RKO (cell line): ENCODE data around the gene PDCL3.

Source experiments
- DNase-seq: peaks from one replicate; pipeline ENCODE4 v3.0.0-alpha.2; 2016; ENCODE audit warnings: low spot score

Gene PDCL3

DNA sequence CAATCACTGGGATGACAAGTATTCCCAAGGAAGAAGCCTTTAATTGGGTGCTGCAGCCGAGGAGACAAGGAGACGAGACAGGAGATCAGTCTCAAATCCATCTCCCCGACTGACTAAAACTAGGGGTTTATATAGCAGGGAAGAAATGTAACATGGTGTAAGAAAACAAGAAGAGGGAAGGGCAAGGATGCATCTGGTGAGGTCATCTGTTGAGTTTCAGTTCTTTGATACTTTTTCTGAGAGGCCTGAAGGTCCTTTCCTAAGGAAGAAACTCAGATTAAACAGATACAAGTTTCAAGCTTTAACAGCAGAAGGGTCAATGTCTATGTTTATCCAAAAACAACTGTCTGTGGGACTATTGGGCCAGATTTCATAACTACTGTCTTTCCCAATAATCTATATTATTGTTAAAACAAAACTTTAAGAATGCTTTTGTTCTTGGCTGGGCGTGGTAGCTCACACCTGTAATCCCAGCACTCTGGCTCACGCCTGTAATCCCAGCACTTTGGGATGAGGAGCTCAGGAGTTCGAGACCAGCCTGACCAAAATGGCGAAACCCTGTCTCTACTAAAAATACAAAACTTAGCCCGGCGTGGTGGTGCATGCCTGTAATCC, 2.5 kb upstream of the PDCL3 start:
- DNase-seq = no peak

DNA sequence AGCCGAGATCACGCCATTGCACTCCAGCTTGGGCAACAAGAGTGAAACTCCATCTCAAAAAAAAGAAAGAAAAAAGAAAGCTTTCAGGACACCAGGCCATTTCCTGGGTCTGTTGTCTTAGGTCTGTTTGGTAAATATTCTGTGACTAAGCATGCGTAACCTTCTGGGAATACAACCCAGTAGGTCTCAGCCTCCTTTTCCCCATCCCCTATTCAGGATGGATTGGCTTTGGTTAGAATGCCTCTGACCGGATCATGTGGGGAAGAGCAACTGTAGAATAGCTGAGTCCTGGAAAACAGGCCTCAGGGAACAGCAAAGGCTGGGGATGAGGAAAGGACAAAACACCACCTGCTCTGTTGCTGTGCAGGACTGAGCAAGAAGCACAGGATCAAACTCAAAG, 1.6 kb upstream of the PDCL3 start:
- DNase-seq = no peak

DNA sequence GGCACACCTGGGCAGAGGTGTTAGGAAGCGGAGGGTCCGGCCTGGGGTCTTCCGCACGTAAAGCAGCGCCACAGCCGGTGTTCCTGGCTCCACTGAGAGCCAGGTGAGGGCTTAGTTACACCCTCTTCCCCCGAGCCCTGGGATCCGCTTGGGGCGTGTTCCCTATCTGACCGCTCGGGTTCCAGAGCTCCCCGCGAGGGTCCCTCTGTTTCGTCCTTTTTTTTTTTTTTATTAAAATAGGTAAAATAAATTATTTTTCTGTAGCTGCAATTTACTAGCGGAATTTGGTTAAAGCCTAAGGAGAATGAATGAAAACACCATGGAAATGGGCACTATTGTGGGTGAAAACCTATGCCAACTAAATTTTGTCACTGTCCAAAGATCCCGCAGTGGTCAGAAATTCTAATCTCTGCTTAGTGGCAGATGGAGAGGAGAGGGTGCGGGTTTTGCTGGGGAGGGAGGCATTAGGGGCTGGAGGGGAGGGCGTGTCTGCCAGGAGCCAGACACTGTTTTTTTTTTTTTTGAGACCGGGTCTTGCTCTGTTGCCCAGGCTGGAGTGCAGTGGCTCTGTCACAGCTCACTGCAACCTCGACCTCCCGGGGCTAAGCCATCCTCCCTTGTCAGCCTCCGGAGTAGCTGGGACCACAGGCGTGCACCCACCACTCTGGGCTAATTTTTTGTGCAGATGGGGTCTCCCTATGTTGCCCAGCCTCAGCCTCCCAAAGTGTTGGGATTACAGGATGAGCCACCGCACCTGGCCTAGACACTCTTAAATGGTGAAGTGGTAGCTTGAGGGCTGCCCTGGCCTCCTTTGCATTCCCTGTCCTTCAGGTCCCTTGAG, 834 bp downstream of the PDCL3 start:
- DNase-seq = no peak

DNA sequence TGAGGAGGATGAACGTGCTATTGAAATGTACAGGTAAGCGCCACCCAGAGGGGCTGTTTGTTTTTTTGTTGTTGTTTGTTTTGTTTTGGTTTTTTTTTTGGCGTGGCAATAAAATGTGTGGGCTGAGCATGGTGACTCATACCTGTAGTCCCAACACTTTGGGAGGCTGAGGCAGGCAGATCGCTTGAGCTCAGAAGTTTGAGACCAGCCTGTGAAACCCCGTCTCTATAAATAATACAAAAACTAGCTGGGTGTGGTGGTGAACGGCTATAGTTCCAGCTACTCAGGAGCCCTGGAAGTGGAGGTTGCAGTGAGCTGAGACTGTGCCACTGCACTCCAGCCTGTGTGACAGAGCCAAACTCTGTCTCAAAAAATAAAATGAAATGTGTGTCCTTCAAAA, 6.2 kb downstream of the PDCL3 start:
- no peak for DNase-seq

DNA sequence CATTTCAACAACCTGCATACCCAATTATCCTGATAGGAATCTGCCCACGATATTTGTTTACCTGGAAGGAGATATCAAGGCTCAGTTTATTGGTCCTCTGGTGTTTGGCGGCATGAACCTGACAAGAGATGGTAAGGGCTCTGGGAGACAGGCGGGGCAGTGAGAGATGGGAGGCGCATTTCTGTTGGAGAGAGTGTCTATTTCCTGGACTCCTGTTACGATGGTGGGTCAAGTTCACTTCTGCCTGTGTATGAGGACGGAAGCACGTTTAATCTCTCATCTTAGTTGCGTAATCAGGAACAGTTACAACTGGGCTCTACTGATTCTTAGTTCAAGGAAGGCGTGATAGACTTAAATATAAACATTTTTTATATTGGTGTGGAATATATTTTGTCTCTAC, 8.9 kb downstream of the PDCL3 start:
- no peak for DNase-seq

DNA sequence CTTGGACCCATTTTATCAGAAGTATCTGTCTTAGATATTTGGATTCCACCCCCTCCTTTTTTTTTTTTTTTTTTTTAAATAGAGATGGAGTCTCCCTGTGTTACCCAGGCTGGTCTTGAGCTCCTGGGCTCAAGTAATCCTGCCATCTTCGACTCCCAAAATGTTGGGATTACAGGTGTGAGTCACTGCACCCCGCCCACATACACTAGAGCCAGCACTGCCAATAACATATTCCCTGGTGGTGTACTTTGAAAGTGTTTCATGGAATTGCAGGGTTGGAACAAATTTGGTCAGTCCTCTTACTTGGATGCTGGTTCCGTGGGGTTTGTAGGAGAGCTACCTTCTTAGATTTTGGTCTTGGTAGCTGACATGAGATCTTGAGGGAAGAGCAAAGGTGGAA, 15.0 kb downstream of the PDCL3 start:
- DNase-seq = peak; percentile 48

DNA sequence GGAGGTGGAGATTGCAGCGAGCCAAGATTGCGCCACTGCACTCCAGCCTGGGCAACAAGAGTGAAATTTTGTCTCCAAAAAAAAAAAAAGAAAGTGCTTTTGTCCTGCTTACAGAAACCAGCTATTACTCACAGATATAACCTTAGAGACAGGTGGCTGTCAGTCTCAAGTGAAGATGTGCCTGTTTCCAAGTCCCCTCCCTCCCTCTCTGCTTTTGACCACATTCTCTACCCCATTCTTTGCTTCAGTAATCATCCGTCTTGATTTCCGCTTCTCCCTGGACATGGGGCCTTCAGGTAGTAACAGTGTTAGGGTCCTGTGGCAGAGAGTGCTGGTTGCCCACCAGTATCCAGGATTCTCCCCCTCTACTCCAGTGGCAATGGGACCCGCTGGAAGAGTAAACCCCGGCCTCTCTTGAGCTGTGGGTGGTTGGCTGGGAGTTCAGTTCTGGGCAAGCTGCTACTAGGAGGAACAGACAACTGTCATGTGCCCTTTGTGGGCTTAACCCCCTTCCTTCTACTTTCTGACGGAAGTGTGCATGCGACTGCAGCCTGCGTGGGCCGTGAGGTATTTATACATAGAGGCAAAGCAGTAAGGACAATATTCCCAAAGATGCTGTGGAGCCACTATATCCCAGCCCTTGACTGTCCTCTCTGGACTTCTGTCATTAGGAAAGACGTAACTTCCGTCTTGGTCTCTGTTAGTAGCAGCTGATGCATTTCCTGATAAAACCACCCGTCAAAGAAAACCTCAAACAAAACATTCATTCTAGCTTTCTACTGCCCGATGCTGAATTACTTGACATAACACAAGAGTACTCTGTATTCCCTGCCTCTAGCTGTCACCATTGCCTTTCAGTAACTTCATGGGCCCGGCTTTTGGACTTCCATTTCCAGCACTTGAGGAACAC, 17.8 kb downstream of the PDCL3 start:
- no peak for DNase-seq

DNA sequence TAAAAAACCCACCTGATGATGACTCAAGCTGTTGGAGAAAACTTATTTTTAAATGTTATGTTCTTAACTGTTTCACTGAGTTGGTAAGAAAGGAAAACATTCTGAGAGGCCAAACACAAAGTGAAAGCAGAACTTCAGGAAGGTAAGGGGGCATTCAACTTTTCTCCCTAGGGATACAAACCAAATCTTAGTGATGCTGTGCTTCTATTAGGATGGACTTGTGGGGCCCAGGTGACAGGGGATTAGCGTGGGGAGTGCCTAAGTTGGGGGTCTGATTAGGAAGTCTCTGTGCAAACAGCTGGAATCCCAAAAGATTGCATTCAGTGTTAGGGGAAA, 18.5 kb downstream of the PDCL3 start:
- no peak for DNase-seq

DNA sequence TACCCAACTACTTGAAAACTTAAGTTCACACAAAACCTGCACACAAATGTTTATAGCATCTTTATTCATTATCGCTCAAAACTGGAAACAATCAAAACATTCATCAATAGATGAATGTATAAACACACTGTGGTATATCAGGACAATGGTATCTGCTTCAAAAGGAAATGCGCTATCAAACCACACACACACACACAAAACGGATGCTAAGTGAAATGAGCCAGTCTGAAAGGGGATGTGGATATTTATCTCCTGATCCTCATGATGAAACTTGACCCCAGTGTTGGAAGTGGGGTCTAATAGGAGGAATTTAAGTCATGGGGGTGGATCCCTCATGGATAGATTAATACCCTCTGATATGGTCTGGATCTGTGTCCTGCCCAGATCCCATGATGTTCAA, 22.0 kb downstream of the PDCL3 start:
- no peak for DNase-seq

DNA sequence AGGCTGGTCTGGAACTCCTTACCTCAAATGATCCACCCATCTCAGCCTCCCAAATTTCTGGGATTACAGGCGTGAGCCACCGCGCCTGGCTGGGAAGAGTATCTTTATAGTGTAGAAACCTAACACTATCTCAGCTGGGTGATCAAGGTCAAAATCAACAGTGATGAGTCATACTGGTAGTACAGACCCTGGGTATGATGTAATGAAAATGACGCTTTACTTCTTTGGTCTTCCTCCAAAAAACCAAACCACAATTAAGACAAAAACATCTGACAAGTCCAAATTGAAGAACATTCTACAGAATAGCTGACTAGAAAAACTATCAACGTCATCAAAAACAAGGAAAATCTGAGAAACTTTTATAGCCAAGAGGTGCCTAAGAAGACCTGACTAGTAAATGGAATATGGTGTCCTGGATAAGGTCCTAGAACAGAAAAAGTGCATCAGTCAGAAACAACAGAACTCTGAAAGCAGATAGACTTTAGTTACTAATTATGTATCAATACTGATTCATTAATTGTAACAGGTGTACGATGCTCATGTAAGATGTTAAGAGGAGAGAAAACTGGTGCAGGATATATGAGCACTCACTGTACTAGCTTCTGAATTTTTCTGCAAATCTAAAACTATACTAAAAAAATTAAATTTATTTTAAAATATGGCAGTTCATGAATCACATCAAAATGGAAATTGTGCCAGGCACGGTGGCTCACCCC, 25.4 kb downstream of the PDCL3 start:
- peak; percentile 24 for DNase-seq

DNA sequence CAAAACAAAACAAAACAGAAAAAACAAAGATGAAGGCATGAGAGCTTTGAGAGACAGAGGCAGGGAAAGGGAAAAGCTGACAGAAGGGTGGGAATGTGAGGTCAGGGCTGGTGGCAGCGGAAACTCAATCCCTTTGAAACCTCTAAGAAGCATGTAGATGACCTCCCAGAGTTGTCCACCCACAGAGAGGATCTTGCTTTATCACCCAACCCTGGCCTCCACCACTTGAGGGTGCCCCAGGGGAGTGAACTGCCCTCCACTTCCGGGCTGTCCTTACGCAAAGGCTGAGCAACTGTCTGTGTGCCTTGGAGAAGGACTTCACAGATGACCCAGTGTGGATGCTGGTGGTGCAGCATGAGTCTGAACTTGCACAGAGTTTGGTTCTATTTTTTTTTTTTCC, 26.7 kb downstream of the PDCL3 start:
- no peak for DNase-seq

DNA sequence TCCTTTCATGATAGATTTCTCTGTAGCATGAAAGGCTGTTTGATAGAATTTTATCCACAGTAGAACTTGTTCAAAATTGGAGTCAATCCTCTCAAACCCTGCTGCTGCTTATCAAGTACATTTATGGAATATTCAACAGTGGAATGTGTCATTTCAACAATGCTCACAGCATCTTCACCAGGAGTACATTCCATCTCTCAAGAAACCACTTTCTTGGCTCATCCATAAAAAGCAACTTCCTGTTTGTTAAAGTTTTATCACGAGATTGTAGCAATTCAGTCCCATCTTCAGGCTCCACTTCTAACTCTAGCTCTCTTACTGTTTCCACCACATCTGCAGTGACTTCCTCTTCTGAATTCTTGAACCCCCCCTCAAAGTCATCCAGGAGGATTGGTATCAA, 29.4 kb downstream of the PDCL3 start:
- no peak for DNase-seq

DNA sequence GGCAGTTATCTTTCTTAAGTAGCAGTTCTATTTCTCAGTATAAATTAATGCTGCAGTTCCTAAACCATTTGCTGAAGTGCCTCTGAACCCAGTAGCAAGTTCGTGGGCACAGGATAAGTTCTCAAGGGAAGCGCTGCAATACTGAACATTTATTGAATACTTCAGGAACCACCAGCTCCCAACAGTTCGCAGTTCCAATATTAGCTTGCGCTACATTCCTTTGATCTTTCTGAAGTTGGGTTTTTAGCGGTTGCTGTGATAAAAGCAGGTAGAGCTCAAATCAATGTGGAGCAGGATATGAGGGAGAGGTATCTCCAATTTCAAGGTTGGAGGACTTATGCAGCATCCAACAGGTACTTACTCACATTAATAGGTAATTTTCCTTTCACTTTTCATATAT, 33.7 kb downstream of the PDCL3 start:
- DNase-seq = no peak

DNA sequence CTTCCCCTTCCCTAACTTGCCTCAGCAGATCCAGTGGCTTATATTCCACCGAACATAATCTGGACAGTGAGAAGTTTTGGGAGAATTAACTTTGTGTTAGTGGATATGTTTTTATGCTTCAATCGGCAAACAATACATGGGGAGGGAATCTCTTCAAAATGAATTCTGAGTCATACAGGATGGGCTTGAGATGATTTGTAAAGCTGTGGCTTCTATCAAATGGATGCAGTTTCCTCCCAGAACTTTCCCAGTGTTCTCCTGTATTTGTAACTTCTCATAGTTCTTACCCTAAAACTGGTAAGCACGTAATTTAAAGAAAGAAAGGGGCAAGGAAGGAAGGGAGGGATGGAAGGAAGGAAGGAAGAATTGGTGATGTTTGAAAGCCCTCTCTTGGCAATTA, 36.8 kb downstream of the PDCL3 start:
- DNase-seq = no peak

DNA sequence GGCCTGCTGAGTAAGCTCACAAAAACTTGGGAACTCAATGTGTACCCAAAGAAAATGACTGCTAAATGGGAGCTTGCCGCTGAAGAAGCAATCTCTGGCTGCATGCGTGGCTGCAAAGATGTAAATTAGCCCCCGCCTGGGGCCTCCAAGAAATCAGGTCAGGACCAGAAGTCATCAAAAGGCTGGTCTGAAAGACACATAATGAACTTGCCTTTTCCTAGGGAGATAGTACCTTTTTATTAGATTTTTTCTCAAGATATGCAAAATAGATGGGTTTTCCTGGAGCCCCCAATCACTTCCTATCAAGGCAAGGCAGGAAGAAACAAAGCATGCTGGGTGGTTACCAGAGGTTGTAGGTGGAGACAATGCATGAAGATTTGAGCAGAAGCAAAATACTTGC, 38.9 kb downstream of the PDCL3 start:
- DNase-seq = no peak

DNA sequence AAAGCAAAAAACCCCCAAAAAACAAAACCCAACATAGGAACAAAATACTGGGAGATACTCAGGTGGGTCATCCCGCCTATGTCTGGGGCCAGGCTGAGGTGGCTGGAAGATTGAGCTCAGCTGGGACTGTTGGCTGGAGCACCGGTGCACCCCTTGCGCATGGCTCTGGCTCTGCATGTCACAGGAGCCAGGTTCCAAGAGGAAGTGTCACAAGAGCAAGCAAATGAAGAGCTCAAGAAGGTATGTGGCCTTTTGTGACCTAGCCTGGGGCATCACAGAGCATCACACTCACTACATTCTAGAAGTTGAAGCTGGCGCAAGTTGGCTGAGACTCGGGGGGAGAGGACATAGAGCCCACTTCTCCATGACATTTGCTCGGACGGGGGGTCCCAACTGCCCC, 40.6 kb downstream of the PDCL3 start:
- no peak for DNase-seq

DNA sequence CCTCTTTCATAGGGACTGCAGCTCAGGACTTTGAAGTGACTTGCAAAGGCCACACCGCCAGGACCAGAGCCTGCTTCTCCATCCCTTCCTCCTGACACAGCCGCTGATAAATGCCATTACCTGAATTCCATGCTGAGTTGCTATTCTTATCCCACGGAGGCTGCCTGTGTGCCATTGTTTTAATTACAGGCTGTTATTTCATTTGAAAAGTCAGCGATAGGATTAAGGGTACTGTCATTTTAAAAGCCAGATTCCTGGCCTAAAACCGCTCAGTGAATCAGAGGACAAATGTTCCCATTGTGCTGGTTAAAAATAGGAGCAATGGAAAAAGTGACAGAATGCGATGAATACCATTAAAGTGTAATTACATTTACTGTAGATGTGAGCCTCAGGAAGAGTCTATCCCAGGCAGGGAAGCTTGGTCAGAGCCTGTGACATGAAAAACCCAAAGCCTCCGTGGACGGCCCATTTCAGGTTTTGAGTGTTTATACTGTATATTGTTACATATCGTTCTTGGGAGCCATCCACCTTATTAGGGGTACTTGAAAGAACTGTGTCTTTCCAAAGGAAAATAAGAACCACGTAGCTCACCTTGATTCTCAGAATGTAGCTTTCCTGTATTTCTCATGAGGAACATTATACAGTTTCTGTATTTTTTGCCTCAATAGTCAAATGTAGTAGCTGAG, 41.3 kb downstream of the PDCL3 start:
- no peak for DNase-seq

DNA sequence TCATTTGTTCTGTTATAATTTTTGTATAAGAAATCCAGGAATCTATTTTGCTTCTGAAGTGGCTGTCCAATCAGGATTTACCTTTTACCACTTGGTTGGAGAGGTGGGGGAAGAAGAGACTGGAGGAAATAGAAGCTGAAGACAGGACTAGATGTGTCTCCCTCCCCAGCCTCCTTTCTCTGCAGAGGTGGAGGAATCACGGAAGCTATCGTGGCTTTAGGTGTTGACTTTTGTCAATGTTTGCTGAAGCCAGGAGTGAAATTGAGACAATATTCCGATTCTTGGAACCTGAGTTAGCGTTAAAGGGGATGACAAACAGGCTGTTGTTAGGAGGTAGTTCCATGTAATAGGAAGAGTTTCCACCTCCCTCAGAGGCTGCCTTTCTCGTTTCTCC, 43.5 kb downstream of the PDCL3 start:
- no peak for DNase-seq

DNA sequence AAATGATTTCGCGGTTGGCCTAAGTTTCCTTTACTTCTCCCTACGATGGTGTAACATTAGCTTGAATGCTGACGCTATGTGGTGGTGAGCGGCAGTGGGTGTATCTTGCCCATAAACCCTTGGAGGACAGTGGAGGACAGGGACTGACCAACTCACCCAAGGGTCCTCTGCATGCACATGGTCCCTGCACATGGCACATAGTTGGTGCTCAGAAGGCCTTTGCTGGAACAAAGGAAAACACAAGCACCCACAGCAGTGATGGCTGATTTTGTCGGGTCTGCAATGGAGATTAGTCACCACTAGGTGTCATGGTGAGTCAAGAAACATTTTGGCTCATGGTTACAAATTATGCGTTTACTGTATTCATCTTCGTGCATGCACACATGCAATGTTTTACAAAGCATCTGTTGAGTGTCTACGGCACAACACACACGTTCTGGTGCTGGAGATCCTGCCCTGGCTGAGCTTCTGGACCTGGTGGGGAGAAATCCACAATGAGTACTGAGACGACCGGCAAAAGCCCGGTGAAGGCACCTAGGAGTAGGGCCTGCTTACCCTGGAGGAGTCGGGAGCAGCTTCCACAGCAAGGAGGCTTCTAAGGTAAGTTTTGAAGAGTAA, 44.0 kb downstream of the PDCL3 start:
- peak; percentile 50 for DNase-seq

DNA sequence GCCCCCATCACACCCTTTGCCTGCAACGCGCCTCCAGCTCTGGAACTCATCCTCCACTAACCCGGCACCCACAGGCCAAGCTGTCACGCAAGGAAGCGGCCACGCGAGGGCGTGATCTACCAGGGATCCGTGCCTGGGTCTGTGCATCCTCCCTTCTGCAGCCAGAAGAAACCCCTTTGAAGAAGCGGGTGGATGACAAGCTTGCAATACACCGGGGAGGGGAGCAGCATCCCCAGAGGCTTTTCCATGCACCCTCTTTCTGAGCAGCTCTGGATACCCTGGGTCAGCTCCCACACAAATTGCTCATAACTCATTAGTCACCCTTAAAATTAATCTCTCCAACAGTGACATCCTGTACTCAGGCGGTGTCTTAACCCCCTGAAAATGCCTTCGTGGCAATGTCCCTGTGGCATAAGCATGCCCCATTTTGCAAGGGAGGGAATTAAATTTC, 47.6 kb downstream of the PDCL3 start:
- DNase-seq = peak; percentile 63
